Suprapubic skin (tissue), 4 donors: Measurements from ENCODE around the gene MIS18BP1. TPM values are rescaled to one million over a fixed set of nuclear protein-coding genes. Genes with fewer than 3 reads are reported as not detected.

Experiments
- DNase-seq, 2 donors: peaks; one replicate each; pipeline ENCODE4 v3.0.0-alpha.2; 2019; ENCODE audit warnings: low spot score in 2 of 2
- H3K27ac ChIP-seq: fragments of 200-600 bp; sonication (generic); one replicate; pipeline ENCODE4 v1.5.1; 2019
- H3K27me3 ChIP-seq: fragments of 200-600 bp; sonication (generic); one replicate; pipeline ENCODE4 v1.5.1; 2019
- H3K36me3 ChIP-seq: fragments of 200-600 bp; sonication (generic); one replicate; pipeline ENCODE4 v1.5.1; 2019
- H3K4me1 ChIP-seq: fragments of 200-600 bp; sonication (generic); one replicate; pipeline ENCODE4 v1.5.1; 2019
- H3K4me3 ChIP-seq: fragments of 200-600 bp; sonication (generic); one replicate; pipeline ENCODE4 v1.5.1; 2019; ENCODE audit warnings: mild to moderate bottlenecking
- H3K9me3 ChIP-seq: fragments of 200-600 bp; sonication (generic); one replicate; pipeline ENCODE4 v1.5.1; 2019
- CTCF ChIP-seq, 2 donors: fragments of 200-600 bp in 1 of 2; fragments of 450-650 bp in 1 of 2; sonication (generic) in 1 of 2; IDR thresholded peaks; one replicate each; pipeline ENCODE4 v1.5.1; 2016 to 2019; ENCODE audit warnings: antibody characterized with exemption in 2 of 2, mild to moderate bottlenecking in 1 of 2, moderate library complexity in 1 of 2
- EP300 ChIP-seq: sonication (generic); formaldehyde crosslinking; IDR thresholded peaks from one replicate; pipeline ENCODE4 v1.6.1; 2017; ENCODE audit warnings: antibody characterized with exemption
- POLR2A ChIP-seq, 2 donors: fragments of 450-650 bp; IDR thresholded peaks; one replicate each; pipeline ENCODE4 v1.6.1; 2017; ENCODE audit warnings: antibody characterized with exemption in 2 of 2, mild to moderate bottlenecking in 2 of 2, moderate library complexity in 2 of 2
- POLR2AphosphoS5 ChIP-seq, 3 donors: sonication (generic); formaldehyde crosslinking; IDR thresholded peaks; one replicate each; pipeline ENCODE4 v1.6.1; 2017; ENCODE audit warnings: antibody characterized with exemption in 3 of 3
- WGBS: methylation state at CpG from one replicate; pipeline ENCODE4 v1.1.5; 2018; 5-methylcytosine and 5-hydroxymethylcytosine counted together
- total RNA-seq, 4 donors: library from RNA; depleted of rRNA; stranded (reverse); fragments of >200 nt; gene quantifications; one replicate each; pipeline ENCODE4 v1.1.0, GENCODE V29; 2016

Gene MIS18BP1
- total RNA-seq, 4 donors from 2014 or later, result 23.7 to 28.6 (median 27.2) TPM

- Histone ChIP-seq H3K4me3 (no peak overlapping the region), H3K27ac (no peak overlapping the region), H3K9me3 (no peaks in the 10 kb centered on the region), H3K27me3 (no peaks in the 10 kb centered on the region), H3K4me1 (no peaks in the 10 kb centered on the region), H3K36me3 (no peaks in the 10 kb centered on the region)
- 89% methylated on average over 6 of the region's 6 CpGs for WGBS
- no peak for DNase-seq
- TF ChIP-seq POLR2AphosphoS5 (IDR thresholded peaks at IDR 0.05) (no peak), CTCF (IDR thresholded peaks at IDR 0.05) (no peak), POLR2A (IDR thresholded peaks at IDR 0.05) (no peak), EP300 (no peak)
These were observed 19.0 kb upstream of the MIS18BP1 start for GRCh38 chr14:45271858-45272537.

- H3K36me3 ChIP-seq, result no peaks in the 10 kb centered on the region
- TF ChIP-seq EP300, result no peak
- no peak for TF ChIP-seq POLR2A (IDR thresholded peaks at IDR 0.05)
- no peak for TF ChIP-seq POLR2AphosphoS5 (IDR thresholded peaks at IDR 0.05)
- TF ChIP-seq CTCF (IDR thresholded peaks at IDR 0.05), result no peak
- WGBS, result 60% methylated on average over 1 of the region's 1 CpG
- DNase-seq, result no peak
- H3K27me3 ChIP-seq, result no peaks in the 10 kb centered on the region
- H3K9me3 ChIP-seq, result no peaks in the 10 kb centered on the region
- no peaks in the 10 kb centered on the region for H3K4me1 ChIP-seq
- no peak overlapping the region for H3K4me3 ChIP-seq
- no peak overlapping the region for H3K27ac ChIP-seq
These were observed 17.0 kb upstream of the MIS18BP1 start for GRCh38 chr14:45270031-45270430.

- DNase-seq, result no peak
- H3K9me3 ChIP-seq, result no peaks in the 10 kb centered on the region
- no peaks in the 10 kb centered on the region for H3K4me1 ChIP-seq
- H3K27ac ChIP-seq, result no peak overlapping the region
- no peak overlapping the region for H3K4me3 ChIP-seq
- no peaks in the 10 kb centered on the region for H3K27me3 ChIP-seq
- no peak for TF ChIP-seq POLR2AphosphoS5 (IDR thresholded peaks at IDR 0.05)
- H3K36me3 ChIP-seq, result no peaks in the 10 kb centered on the region
These were observed 14.1 kb upstream of the MIS18BP1 start for GRCh38 chr14:45267071-45267470.

- no peak for DNase-seq
- Histone ChIP-seq H3K27ac (no peak overlapping the region), H3K36me3 (no peaks in the 10 kb centered on the region), H3K4me3 (no peak overlapping the region), H3K27me3 (no peaks in the 10 kb centered on the region), H3K9me3 (peaks cover 14% of the 10 kb centered on the region), H3K4me1 (no peaks in the 10 kb centered on the region)
- WGBS, result 83% methylated on average over 4 of the region's 4 CpGs
- TF ChIP-seq CTCF (IDR thresholded peaks at IDR 0.05) (no peak), EP300 (no peak), POLR2A (IDR thresholded peaks at IDR 0.05) (no peak), POLR2AphosphoS5 (IDR thresholded peaks at IDR 0.05) (no peak)
These were observed 9.6 kb upstream of the MIS18BP1 start for GRCh38 chr14:45262637-45263036.

- H3K36me3 ChIP-seq, result no peaks in the 10 kb centered on the region
- no peaks in the 10 kb centered on the region for H3K4me1 ChIP-seq
- TF ChIP-seq EP300 (no peak), POLR2AphosphoS5 (IDR thresholded peaks at IDR 0.05) (no peak), CTCF (IDR thresholded peaks at IDR 0.05) (no peak), POLR2A (IDR thresholded peaks at IDR 0.05) (no peak)
- H3K9me3 ChIP-seq, result peaks cover 14% of the 10 kb centered on the region
- no peak overlapping the region for H3K27ac ChIP-seq
- H3K4me3 ChIP-seq, result no peak overlapping the region
- no peak for DNase-seq
- no peaks in the 10 kb centered on the region for H3K27me3 ChIP-seq
- WGBS, result 38% methylated on average over 2 of the region's 2 CpGs
These were observed 8.2 kb upstream of the MIS18BP1 start for GRCh38 chr14:45261209-45261608.

- Histone ChIP-seq H3K36me3 (no peaks in the 10 kb centered on the region), H3K9me3 (peaks cover 14% of the 10 kb centered on the region), H3K27me3 (no peaks in the 10 kb centered on the region), H3K27ac (no peak overlapping the region), H3K4me1 (peaks cover 3% of the 10 kb centered on the region), H3K4me3 (no peak overlapping the region)
- no peak for DNase-seq
- WGBS, result 98% methylated on average over 3 of the region's 3 CpGs
- no peak for TF ChIP-seq EP300
- TF ChIP-seq POLR2A (IDR thresholded peaks at IDR 0.05), result no peak
- no peak for TF ChIP-seq CTCF (IDR thresholded peaks at IDR 0.05)
- TF ChIP-seq POLR2AphosphoS5 (IDR thresholded peaks at IDR 0.05), result no peak
These were observed 5.8 kb upstream of the MIS18BP1 start for GRCh38 chr14:45258805-45259204.
